Esophagus muscularis mucosa (tissue), 4 donors: ENCODE results near the gene CLASP1.

Source experiments
- CTCF ChIP-seq, 3 experiments: fragments of 200-600 bp in 2 of 3; fragments of 450-650 bp in 1 of 3; sonication (generic) in 2 of 3; IDR thresholded peaks; one replicate each; pipeline ENCODE4 v1.5.1; 2017 to 2019; ENCODE audit warnings: antibody characterized with exemption in 3 of 3, mild to moderate bottlenecking in 2 of 3, moderate library complexity in 1 of 3
- EP300 ChIP-seq: sonication (generic); formaldehyde crosslinking; IDR thresholded peaks from one replicate; pipeline ENCODE4 v1.6.1; 2017; ENCODE audit warnings: antibody characterized with exemption
- POLR2A ChIP-seq: fragments of 450-650 bp; IDR thresholded peaks from one replicate; pipeline ENCODE4 v1.6.1; 2017; ENCODE audit warnings: antibody characterized with exemption, moderate library complexity, mild to moderate bottlenecking, low read depth

- TF ChIP-seq CTCF (IDR thresholded peaks at IDR 0.05): no peak
- TF ChIP-seq POLR2A: no peak
- TF ChIP-seq EP300: no peak
These were observed 177.5 kb downstream of the CLASP1 start for GRCh38 chr2:121471532-121472469.
